Epidermal melanocyte (primary cell): ENCODE results near the gene FAM184B.
"Not testable (repeated sequence)": the region's sequence is repeated elsewhere in the genome, so short reads cannot be mapped to it uniquely, and the experiment has no call there.

Source experiments
- DNase-seq: peaks from one replicate; pipeline ENCODE4 v3.0.0; 2011; ENCODE audit warnings: low spot score; ENCODE audit not compliant: insufficient read length

The FAM184B gene

DNA sequence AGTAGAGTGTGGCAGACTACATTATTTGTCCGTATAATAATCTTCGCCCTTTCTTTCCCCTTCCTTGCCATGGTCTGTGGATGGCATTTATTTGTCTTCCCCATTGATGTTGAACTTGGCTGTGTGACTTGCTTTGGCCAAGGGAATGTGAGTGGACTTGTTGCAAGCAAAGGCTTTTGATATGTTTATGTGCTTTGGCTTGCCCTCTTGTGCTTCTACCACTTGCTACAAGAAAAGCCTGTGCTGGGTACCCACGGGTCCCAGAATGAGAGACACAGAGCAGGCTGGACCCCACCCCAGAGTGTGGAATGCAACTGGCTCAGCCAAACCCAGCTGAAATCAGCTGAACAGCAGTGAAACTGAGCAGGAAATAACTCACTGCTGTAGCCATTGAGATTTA, 63.0 kb downstream of the FAM184B start:
- DNase-seq = no peak

- DNase-seq = no peak
Measured at GRCh38 chr4:17717301-17717700, 64.1 kb downstream of the FAM184B start.

- DNase-seq = no peak
Measured at GRCh38 chr4:17715511-17715910, 65.9 kb downstream of the FAM184B start.

DNA sequence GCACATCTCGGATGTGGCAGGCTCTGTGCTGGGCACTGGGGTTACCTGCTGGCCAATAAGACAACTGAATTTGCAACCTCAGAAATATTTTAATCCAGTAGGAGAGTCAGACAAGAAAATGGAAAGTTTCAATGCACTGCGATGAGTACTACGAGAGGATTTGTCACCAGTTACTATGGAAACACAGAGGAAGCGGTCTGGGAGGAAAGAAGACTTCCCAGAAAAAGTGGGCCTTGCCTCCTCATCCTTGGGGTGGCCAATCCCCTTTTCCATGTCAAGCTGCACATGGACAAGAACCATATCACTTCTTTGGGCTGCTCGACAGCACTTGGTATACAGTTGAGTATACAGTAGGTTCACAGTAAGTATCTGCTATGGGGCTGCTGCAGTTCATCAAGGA, 67.6 kb downstream of the FAM184B start:
- no peak for DNase-seq

GRCh38 chr4:17712166-17712565, 69.3 kb downstream of the FAM184B start:
- no peak for DNase-seq

GRCh38 chr4:17711206-17711605, 70.2 kb downstream of the FAM184B start:
- DNase-seq = not testable (repeated sequence)

GRCh38 chr4:17709763-17710068, 71.7 kb downstream of the FAM184B start:
- no peak for DNase-seq

DNA sequence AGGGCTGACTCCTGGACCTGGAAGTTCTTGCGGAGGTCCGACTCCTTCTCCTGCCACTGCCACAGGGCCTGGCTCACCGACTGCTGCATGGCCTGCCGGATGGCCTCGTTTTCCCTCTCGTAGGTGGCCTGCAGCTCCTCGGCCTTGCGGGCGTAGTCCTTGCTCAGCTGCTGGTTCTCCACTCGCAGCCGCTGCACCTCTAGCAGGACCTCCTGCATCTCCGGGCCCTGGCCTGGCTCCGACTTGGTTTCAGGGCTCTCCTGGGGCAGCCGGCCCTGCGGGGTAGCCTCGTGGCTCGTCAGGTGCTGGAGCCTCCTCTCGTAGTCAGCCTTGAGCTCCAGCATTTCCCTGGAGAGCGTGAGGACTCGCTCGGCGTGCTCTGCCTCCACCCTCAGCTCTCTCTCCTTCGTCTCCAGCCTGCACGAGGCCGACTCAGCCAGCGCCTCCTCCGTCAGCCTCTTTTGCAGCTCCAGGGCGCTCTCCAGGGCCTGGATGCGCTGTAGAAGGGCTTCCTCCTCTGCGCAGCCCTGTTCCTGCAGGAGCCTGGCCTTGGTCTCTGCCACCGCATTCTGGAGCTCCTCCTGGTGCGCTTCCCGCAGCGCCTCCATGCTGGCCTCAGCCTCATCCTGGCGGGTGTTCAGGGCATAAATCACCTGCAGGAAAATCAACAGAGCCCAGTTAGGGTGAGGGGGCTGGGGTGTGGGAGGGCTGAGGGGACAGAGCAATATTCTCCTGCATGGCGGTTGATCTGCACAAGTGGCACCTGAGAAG, 72.2 kb downstream of the FAM184B start:
- DNase-seq = no peak

- no peak for DNase-seq
Measured at GRCh38 chr4:17707671-17708070, 73.8 kb downstream of the FAM184B start.

GRCh38 chr4:17705107-17705506, 76.3 kb downstream of the FAM184B start:
- no peak for DNase-seq

GRCh38 chr4:17704020-17704650, 77.3 kb downstream of the FAM184B start:
- no peak for DNase-seq

DNA sequence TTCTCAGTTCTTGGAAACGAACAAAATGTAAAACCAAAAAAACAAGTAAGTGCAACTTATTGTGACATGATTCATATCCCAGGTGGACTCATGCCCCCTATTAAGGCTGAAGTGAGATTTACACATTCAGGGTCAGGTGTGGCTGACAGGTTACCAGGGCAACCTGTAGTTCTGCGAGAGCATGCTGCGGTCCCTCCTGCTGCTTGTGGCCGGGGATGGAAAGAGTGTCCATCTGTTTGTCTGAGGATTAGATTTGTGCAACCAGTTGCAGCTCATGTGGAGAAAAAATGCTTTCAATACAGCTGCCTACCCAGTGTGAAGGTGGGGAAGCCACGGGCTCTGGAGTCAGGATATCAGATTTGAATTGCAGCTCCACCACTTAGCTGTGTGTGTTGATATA, 78.8 kb downstream of the FAM184B start:
- no peak for DNase-seq

GRCh38 chr4:17701882-17702281, 79.5 kb downstream of the FAM184B start:
- DNase-seq = no peak

DNA sequence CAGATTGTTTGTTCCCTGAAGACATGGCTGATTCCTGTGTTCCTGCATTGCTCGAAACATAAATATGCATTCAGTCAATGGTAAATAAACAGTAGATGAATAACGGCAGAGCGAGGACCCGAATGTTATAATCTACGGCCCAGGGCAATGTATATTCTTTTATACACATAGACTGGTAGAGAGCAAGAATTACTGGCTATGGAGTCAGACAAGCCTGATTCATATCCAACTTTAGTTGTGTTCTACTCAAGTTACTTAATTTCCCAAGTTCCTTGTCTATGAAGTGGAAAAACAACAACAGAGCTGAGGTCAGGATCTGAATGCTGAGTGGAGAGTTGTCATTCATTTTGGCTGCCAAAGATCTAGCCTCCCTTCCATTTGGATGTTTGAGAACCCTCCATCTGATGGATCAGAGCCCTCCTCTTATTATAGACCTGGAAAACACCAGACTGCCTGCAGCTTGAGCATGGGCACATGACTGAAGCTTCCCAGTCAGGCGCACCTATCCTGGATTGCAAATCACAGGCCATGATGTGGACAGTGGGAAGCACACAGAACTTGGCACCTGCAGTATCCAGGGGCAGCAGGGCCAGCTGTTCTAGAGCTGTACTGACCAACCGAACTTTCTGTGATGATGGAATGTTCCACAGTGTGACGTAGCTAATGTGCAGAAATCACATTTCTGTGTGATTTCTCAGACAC, 80.1 kb downstream of the FAM184B start:
- no peak for DNase-seq

GRCh38 chr4:17699380-17699779, 82.0 kb downstream of the FAM184B start:
- DNase-seq = no peak

GRCh38 chr4:17698116-17698515, 83.3 kb downstream of the FAM184B start:
- DNase-seq = no peak

DNA sequence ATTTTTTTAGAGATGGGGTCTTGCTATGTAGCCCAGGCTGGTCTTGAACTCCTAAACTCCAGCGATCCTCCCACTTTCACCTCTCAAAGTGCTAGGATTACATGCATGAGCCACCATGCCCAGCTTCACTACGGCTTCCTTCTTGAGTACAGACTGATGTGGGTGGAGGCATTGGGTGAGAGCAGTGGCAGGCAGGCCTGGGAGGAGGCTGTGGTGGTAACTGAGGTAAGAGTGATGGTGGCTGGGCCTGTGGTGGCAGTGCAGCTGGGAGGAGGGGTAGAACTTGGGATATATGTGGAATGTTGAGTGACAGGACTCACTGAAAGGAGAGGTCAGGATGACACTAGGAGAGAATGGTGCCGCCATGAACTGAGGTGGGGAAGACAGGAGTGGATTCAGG, 86.1 kb downstream of the FAM184B start:
- DNase-seq = no peak

DNA sequence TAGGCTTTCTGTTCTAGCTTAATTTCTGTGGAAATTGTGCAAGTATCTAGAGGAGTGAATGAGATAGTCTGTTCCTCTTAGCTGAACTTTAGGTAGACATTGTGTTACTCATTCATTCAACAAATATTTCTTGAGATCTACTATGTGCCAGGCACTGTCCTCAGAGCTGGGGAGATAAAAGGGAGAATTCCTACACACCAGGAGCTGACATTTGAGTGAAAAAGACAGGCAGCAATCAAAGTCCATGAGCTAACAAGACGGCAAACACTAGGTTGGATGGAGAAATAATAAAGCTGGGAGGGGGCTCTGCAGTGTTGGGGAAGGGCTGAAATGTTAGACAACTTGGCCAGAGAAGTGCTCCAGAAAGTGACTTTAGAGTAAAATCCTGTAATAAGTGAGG, 86.9 kb downstream of the FAM184B start:
- no peak for DNase-seq

DNA sequence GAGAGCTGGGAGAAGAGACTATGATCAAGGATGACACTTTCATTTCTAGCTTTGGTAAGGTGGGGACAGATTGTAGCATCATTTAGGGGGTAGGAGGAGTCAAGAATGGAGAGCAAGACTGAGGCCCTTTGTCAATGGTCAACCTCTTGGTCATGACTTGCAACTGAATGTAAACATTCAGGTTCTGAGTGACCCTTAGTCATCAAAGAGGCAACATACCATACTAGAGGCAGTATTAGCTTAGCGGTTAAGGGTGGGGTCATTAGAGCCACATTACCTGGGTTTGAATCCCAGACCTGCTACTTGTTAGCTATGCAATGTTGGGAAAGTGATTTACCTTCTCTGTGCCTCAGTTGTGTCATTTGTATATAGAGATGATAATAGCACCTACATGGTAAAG, 90.5 kb downstream of the FAM184B start:
- no peak for DNase-seq

DNA sequence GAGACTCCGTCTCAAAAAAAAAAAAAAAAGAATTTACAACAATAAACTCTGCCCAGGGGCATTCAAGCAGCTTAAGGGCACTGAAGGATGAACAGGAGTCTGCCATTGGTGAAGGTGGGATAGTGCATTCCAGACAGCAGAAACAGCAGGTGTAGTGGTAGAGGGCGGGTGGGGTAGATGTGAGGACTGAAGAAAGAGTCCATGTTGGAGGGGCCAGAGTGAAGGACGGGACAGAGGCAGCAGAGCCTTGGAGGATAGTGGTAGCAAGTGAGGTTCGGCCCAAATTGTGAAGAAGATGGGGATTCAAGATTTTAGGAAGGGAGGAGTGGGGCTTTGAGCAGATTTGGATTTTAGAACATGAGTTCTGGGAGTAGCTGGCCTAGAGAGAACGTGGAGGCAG, 91.3 kb downstream of the FAM184B start:
- DNase-seq = no peak

DNA sequence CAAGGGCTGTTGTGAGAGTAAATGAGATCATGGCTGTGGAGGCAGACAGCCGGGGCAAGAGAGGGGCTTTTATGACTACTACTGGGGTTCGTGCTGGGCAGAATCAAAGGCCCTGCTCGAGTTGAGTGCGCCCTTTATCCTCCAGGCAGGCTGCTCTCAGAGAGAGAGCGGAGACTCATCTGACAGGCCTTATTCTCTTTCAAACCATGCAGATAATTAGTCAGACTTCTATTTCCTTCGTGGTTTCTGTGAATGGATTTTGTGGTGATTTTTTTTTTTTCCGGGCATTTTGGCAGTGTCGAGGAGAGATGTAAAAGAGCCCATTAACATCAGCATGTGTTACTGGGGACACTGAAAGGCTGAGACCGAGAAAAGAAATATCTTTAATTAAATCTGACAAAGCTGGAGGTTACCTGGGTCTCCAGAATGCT, 93.4 kb downstream of the FAM184B start:
- no peak for DNase-seq

DNA sequence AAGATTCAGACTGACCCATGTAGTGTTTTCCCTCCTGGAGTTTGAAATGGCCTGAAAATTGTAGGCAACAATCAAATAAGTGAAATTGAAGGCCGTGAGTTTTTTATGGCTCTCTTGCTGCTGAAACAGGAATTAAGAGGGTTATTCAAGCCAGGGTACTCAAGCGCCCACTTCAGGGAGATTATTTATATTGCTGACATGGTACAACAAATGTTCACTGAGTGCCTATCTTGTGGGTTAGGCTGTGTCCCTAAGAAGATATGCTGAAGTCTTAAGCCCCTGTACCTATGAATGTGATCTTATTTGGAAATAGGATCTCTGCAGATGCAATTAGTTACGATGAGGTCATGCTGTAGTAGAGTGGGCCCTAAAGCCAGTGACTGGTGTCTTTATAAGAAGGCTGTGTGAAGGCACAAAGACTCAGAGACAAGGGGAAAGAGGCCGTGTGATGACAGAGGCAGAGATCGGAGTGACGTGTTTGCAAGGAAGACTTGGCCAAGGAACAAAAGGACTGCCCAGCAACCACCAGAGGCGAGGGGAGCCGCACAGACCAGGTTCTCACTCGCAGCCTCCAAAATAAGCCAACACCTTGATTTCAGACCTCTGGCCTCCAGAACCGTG, 94.1 kb downstream of the FAM184B start:
- no peak for DNase-seq
